Suprapubic skin (tissue), 4 donors: ENCODE measurements around the gene ARFGAP1. TPM values are rescaled to one million over a fixed set of nuclear protein-coding genes. Genes with fewer than 3 reads are reported as not detected.
A peak's percentile ranks its signal among the peaks of the same experiment; 100 is the strongest.

Source experiments
- DNase-seq, 2 donors: peaks; one replicate each; pipeline ENCODE4 v3.0.0-alpha.2; 2019; ENCODE audit warnings: low spot score in 2 of 2
- H3K27ac ChIP-seq: fragments of 200-600 bp; sonication (generic); one replicate; pipeline ENCODE4 v1.5.1; 2019
- H3K27me3 ChIP-seq: fragments of 200-600 bp; sonication (generic); one replicate; pipeline ENCODE4 v1.5.1; 2019
- H3K36me3 ChIP-seq: fragments of 200-600 bp; sonication (generic); one replicate; pipeline ENCODE4 v1.5.1; 2019
- H3K4me1 ChIP-seq: fragments of 200-600 bp; sonication (generic); one replicate; pipeline ENCODE4 v1.5.1; 2019
- H3K4me3 ChIP-seq: fragments of 200-600 bp; sonication (generic); one replicate; pipeline ENCODE4 v1.5.1; 2019; ENCODE audit warnings: mild to moderate bottlenecking
- H3K9me3 ChIP-seq: fragments of 200-600 bp; sonication (generic); one replicate; pipeline ENCODE4 v1.5.1; 2019
- CTCF ChIP-seq, 2 donors: fragments of 200-600 bp in 1 of 2; fragments of 450-650 bp in 1 of 2; sonication (generic) in 1 of 2; IDR thresholded peaks; one replicate each; pipeline ENCODE4 v1.5.1; 2016 to 2019; ENCODE audit warnings: antibody characterized with exemption in 2 of 2, mild to moderate bottlenecking in 1 of 2, moderate library complexity in 1 of 2
- EP300 ChIP-seq: sonication (generic); formaldehyde crosslinking; IDR thresholded peaks from one replicate; pipeline ENCODE4 v1.6.1; 2017; ENCODE audit warnings: antibody characterized with exemption
- POLR2A ChIP-seq, 2 donors: fragments of 450-650 bp; IDR thresholded peaks; one replicate each; pipeline ENCODE4 v1.6.1; 2017; ENCODE audit warnings: antibody characterized with exemption in 2 of 2, mild to moderate bottlenecking in 2 of 2, moderate library complexity in 2 of 2
- POLR2AphosphoS5 ChIP-seq, 3 donors: sonication (generic); formaldehyde crosslinking; IDR thresholded peaks; one replicate each; pipeline ENCODE4 v1.6.1; 2017; ENCODE audit warnings: antibody characterized with exemption in 3 of 3
- WGBS: methylation state at CpG from one replicate; pipeline ENCODE4 v1.1.5; 2018; 5-methylcytosine and 5-hydroxymethylcytosine counted together
- total RNA-seq, 4 donors: library from RNA; depleted of rRNA; stranded (reverse); fragments of >200 nt; gene quantifications; one replicate each; pipeline ENCODE4 v1.1.0, GENCODE V29; 2016

ARFGAP1 gene
- total RNA-seq, 4 donors from 2014 or later, result 38.6 to 84.9 (median 43.4) TPM

DNA sequence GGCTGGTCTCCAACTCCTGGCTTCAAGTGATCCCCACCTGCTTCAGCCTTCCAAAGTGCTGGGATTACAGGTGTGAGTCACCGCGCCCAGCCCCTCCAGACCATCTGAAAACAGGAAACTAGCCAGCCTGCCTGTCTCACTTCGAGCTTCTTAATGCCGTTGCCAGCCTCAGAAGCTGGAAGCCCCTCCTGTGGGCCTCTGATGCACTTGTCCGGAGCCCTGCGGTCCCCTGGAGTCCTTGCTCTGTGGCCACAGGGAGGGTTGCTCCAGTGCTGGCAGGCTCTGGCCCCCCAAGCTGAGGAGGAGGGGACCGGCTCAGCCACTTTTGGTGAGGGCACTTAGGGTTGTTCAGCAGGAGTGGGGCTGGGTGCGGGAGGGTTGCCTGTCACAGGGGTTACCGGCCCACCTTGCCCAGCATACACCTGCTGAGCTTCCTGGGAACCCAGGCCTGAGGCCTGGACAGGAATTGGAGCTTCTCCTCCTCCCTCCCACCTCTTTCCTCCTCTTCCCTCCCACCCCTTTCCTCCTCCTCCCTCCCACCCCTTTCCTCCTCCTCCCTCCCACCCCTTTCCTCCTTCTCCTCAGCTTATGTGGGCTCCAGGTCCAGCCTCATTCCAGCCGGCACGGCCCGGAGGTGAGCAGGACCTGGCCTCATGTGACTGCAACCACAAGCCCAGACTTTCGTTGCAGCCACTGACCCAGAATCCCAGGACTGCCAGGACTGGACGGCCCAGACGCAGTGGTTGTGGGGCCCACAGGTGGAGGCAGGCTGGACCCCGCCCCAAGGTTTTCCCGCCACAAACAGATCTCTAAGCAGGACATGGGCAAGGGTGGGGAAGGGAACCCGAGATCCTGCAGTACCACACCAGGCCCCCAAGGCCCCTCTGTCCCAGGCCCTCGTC is 46.3 kb upstream of the ARFGAP1 start:
- TF ChIP-seq POLR2AphosphoS5 (IDR thresholded peaks at IDR 0.05), result no peak
- TF ChIP-seq POLR2A (IDR thresholded peaks at IDR 0.05), result no peak
- TF ChIP-seq EP300, result no peak
- TF ChIP-seq CTCF (IDR thresholded peaks at IDR 0.05), result no peak
- Histone ChIP-seq H3K4me1 (no peaks in the 10 kb centered on the region), H3K9me3 (no peaks in the 10 kb centered on the region), H3K36me3 (no peaks in the 10 kb centered on the region), H3K27ac (no peak overlapping the region), H3K27me3 (peaks cover 12% of the 10 kb centered on the region), H3K4me3 (no peak overlapping the region)
- no peak for DNase-seq
- WGBS, result 87% methylated on average over 14 of the region's 19 CpGs

DNA sequence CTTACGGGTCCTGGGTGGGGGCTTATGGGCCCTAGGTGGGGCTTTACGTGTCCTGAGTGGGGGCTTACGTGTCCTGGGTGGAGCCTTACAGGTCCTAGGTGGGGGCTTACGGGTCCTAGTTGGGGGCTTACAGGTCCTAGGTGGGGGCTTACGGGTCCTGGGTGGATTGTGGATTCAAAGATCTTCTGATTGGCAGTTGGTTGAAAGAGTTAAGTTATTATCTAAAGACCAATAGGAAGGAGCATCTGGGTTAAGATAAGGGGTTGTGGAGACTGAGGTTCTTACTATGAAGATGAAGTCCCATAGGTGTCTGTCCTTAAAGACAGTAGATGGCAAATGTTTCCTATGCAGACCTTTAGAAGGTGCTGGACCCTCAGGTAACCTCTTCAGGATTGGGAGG is 45.4 kb upstream of the ARFGAP1 start:
- Histone ChIP-seq H3K4me1 (no peaks in the 10 kb centered on the region), H3K9me3 (no peaks in the 10 kb centered on the region)
- 90% methylated on average over 4 of the region's 5 CpGs for WGBS

DNA sequence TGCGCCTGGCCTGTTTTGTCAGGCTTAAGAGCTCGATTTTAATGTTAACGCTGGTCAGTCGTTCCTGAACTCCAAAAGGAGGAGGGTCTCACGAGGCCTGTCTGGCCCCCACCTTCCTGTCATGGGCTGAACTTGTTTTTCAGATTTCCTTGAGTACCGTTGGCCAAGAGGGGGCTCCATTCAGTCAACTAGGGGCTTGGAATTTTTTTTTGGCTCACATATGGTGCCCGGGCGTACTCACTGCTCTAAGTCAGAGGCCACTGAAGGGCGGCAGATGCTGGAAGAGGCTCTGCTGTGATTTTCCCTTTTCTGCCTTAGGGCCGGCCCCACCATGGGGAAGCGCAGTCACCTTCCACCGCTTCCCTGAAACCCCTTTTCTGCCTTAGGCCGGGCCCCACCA is 43.8 kb upstream of the ARFGAP1 start:
- Histone ChIP-seq H3K27me3 (peaks cover 23% of the 10 kb centered on the region), H3K27ac (no peak overlapping the region), H3K36me3 (no peaks in the 10 kb centered on the region), H3K4me3 (no peak overlapping the region), H3K4me1 (no peaks in the 10 kb centered on the region), H3K9me3 (no peaks in the 10 kb centered on the region)
- DNase-seq, result no peak
- 57% methylated on average over 12 of the region's 13 CpGs for WGBS
- TF ChIP-seq EP300 (no peak), POLR2A (IDR thresholded peaks at IDR 0.05) (no peak), CTCF (IDR thresholded peaks at IDR 0.05) (no peak), POLR2AphosphoS5 (IDR thresholded peaks at IDR 0.05) (no peak)

More for the DNA sequence above, 45.4 kb upstream of the ARFGAP1 start:
- H3K36me3 ChIP-seq, result no peaks in the 10 kb centered on the region
- TF ChIP-seq EP300 (no peak), CTCF (IDR thresholded peaks at IDR 0.05) (no peak), POLR2AphosphoS5 (IDR thresholded peaks at IDR 0.05) (no peak), POLR2A (IDR thresholded peaks at IDR 0.05) (no peak)
- peaks cover 12% of the 10 kb centered on the region for H3K27me3 ChIP-seq
- H3K4me3 ChIP-seq, result no peak overlapping the region
- no peak overlapping the region for H3K27ac ChIP-seq
- DNase-seq, result no peak

DNA sequence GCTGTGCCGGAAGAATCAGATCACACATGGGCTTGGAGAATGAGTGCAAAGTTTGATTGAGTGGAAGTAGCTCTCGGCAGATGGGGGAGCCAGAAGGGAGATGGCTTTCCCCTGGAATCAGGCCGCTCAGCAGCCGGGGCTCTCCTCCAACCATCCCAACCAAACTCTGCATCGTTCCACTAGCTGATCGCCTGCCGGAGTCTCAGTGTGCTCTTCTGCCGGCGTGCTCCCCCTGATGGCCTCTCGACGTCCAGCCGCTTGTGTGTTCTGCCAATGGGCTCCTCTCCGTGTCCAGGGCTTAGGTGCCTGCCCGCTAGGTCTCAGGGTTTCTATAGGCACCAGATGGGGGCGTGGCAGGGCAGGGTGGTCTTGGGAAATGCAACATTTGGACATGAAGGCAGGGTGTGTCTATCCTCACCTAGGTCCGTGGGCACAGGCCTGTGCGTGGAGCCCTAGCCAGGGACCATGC is 41.8 kb upstream of the ARFGAP1 start:
- no peak overlapping the region for H3K27ac ChIP-seq
- no peak overlapping the region for H3K4me3 ChIP-seq
- TF ChIP-seq CTCF (IDR thresholded peaks at IDR 0.05) (peak in 1 of 2 donors; percentile 31), POLR2A (IDR thresholded peaks at IDR 0.05) (no peak)
- no peaks in the 10 kb centered on the region for H3K4me1 ChIP-seq
- H3K9me3 ChIP-seq, result no peaks in the 10 kb centered on the region
- H3K36me3 ChIP-seq, result no peaks in the 10 kb centered on the region
- 70% methylated on average over 3 of the region's 17 CpGs for WGBS
- DNase-seq, result no peak
- peaks cover 34% of the 10 kb centered on the region for H3K27me3 ChIP-seq

DNA sequence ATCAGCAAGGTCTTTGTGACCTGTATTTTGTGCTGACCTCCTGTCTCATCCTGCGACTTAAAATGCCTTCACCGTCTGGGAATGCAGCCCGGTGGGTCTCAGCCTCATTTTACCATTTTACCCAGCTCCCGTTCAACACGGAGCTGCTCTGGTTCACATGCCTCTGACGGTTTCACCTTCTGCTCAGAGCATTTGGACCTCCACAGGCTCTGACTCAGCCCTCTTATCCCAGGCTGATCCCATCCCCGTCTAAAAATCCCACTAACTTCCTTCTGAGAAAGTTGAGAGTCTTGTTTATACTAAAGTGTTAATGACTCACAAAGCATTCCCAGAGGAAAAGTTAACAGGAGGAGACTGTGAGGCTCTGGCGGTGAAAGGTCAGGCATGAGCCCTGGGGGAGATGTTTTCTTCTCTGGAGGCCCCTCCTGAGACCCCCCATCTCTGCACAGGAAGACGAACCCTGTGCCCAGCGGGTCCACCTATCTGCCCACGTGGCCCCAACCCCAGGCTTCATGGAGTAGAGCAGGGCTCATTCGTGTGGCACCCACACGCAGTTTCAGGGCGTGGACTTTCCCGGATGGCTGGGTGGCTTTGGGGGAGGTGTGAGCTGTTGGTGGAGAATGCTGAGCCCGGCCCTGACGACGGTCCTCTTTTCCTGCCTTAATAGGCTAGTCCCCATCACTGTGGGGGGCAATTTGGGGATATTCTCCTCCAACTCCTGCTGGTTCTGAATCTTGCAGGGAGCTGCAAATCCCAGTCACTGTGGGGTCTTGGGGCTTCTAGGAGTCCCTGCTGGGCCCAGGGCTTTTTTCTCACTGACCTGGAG is 40.2 kb upstream of the ARFGAP1 start:
- Histone ChIP-seq H3K4me1 (no peaks in the 10 kb centered on the region), H3K27me3 (peaks cover 38% of the 10 kb centered on the region), H3K36me3 (no peaks in the 10 kb centered on the region), H3K27ac (no peak overlapping the region), H3K4me3 (no peak overlapping the region), H3K9me3 (no peaks in the 10 kb centered on the region)
- no peak for TF ChIP-seq EP300
- no peak for TF ChIP-seq POLR2A (IDR thresholded peaks at IDR 0.05)
- DNase-seq, result no peak
- 64% methylated on average over 12 of the region's 18 CpGs for WGBS
